ENCODE results near the gene TANGO6.

GRCh38 chr16:68806422-68806821 is 36.9 kb upstream of the TANGO6 start:
- TF ChIP-seq POLR2A (IDR thresholded peaks at IDR 0.05; ENCODE audit: low read length) (no peak), GATA1 (IDR thresholded peaks at IDR 0.05; ENCODE audit: low read depth, low read length) (no peak)
